GM18951 (cell line): ENCODE measurements around the gene FES.

Experiments used
- POLR2A ChIP-seq: IDR thresholded peaks from 4 replicates; pipeline ENCODE4 v1.6.1; 2011; ENCODE audit warnings: mild to moderate bottlenecking; ENCODE audit not compliant: insufficient read length, insufficient read depth; ENCODE audit errors: extremely low read depth
- in situ Hi-C: fragments of 300-500 bp; cut with MboI; formaldehyde crosslinking; loops from one replicate; pipeline ENCODE4 v1.12.0; 2022; ENCODE audit warnings: low sequenced_read_pairs, mixed read lengths, inconsistent platforms; ENCODE audit not compliant: unreplicated experiment

Gene FES

GRCh38 chr15:90875549-90875981, 8.7 kb upstream of the FES start:
- in situ Hi-C loops: no loop called here
- TF ChIP-seq POLR2A: no peak

DNA sequence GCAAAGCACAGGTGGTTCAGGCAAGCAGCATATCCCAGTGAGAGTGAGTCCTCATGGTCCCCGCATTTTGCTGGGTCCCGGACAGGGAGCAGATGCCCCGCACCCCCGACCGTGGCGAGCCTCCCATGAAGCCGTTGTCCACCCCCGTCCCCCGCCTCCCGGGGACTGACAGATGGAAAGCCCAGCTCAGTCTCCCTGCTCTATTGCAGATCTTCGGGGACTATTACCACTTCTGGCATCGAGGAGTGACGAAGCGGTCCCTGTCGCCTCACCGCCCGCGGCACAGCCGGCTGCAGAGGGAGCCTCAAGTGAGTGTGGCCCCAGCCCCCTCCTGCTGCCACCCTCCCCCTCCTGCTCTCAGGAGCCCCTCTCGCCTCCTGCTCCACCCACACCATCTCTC, 8.3 kb upstream of the FES start:
- in situ Hi-C loops: no loop called here
- no peak for TF ChIP-seq POLR2A

- TF ChIP-seq POLR2A: no peak
- in situ Hi-C loops: no loop called here
These were observed 7.7 kb upstream of the FES start for GRCh38 chr15:90876512-90877170.

DNA sequence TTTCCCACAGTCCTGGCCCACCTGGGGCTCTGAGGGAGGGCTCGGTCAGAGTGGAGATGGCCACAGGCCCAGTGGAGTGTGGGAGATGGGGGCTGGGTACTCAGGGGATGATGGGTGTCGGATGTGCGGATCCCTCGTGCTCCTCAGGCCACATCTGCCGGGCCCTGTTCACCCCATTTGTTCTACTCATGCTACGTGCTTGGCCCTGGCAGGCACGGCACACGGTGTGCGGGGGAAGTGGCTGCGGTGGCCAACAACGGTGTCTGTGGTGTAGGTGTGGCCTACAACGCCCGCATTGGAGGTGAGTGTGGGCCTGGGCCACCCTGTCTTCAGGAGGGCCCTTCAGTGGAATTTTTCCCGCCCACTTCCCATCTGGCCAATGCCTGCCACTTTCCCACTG, 7.0 kb upstream of the FES start:
- no peak for TF ChIP-seq POLR2A
- in situ Hi-C loops: no loop called here

DNA sequence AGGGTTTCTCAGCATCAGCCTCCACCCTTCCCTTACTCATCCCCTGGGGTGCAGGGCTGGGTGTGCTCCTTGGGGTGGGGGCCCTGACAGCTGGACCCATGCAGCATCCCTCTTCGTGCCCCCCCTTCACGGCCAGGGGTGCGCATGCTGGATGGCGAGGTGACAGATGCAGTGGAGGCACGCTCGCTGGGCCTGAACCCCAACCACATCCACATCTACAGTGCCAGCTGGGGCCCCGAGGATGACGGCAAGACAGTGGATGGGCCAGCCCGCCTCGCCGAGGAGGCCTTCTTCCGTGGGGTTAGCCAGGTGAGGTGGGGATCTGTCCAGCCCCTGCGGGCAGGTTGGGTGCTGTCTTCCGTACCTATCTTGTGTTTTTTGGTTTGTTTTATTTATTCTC, 6.3 kb upstream of the FES start:
- in situ Hi-C loops: no loop called here
- no peak for TF ChIP-seq POLR2A

GRCh38 chr15:90878660-90879059, 5.6 kb upstream of the FES start:
- in situ Hi-C loops: no loop called here
- no peak for TF ChIP-seq POLR2A

GRCh38 chr15:90879730-90880366, 4.5 kb upstream of the FES start:
- in situ Hi-C loops: loop anchor here (10.0 kb wide), 2 partner anchors 235 to 555 kb away; no protein-coding TSS in a partner anchor
- TF ChIP-seq POLR2A: no peak

GRCh38 chr15:90880381-90881145, 3.7 kb upstream of the FES start:
- TF ChIP-seq POLR2A: no peak
- in situ Hi-C loops: loop anchor here (10.0 kb wide), 2 partner anchors 236 to 556 kb away; no protein-coding TSS in a partner anchor

- in situ Hi-C loops: loop anchor here (10.0 kb wide), 2 partner anchors 237 to 557 kb away; no protein-coding TSS in a partner anchor
- no peak for TF ChIP-seq POLR2A
These were observed 2.9 kb upstream of the FES start for GRCh38 chr15:90881181-90881977.

DNA sequence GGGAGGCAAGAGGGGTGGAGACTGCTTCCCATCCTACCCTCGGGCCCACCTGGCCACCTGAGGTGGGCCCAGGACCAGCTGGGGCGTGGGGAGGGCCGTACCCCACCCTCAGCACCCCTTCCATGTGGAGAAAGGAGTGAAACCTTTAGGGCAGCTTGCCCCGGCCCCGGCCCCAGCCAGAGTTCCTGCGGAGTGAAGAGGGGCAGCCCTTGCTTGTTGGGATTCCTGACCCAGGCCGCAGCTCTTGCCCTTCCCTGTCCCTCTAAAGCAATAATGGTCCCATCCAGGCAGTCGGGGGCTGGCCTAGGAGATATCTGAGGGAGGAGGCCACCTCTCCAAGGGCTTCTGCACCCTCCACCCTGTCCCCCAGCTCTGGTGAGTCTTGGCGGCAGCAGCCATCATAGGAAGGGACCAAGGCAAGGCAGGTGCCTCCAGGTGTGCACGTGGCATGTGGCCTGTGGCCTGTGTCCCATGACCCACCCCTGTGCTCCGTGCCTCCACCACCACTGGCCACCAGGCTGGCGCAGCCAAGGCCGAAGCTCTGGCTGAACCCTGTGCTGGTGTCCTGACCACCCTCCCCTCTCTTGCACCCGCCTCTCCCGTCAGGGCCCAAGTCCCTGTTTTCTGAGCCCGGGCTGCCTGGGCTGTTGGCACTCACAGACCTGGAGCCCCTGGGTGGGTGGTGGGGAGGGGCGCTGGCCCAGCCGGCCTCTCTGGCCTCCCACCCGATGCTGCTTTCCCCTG, 2.2 kb upstream of the FES start:
- in situ Hi-C loops: loop anchor here (10.0 kb wide), 2 partner anchors 237 to 557 kb away; no protein-coding TSS in a partner anchor
- TF ChIP-seq POLR2A: no peak

DNA sequence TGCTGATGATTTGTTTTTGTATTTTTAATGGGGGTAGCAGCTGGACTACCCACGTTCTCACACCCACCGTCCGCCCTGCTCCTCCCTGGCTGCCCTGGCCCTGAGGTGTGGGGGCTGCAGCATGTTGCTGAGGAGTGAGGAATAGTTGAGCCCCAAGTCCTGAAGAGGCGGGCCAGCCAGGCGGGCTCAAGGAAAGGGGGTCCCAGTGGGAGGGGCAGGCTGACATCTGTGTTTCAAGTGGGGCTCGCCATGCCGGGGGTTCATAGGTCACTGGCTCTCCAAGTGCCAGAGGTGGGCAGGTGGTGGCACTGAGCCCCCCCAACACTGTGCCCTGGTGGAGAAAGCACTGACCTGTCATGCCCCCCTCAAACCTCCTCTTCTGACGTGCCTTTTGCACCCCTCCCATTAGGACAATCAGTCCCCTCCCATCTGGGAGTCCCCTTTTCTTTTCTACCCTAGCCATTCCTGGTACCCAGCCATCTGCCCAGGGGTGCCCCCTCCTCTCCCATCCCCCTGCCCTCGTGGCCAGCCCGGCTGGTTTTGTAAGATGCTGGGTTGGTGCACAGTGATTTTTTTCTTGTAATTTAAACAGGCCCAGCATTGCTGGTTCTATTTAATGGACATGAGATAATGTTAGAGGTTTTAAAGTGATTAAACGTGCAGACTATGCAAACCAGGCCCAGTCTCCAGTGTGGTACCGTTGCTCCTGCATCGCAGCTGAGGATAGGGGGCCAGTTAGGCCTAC, 1.4 kb upstream of the FES start:
- no peak for TF ChIP-seq POLR2A
- in situ Hi-C loops: loop anchor here (10.0 kb wide), 2 partner anchors 238 to 558 kb away; no protein-coding TSS in a partner anchor
